GM19438 (cell line): Measurements from ENCODE around the gene MFAP4.

Experiments
- ATAC-seq: cut with Tn5 transposase; IDR thresholded peaks from one replicate; pipeline ENCODE4 v1.9.1; 2021; ENCODE audit warnings: low read depth; ENCODE audit not compliant: unreplicated experiment

MFAP4 gene

DNA sequence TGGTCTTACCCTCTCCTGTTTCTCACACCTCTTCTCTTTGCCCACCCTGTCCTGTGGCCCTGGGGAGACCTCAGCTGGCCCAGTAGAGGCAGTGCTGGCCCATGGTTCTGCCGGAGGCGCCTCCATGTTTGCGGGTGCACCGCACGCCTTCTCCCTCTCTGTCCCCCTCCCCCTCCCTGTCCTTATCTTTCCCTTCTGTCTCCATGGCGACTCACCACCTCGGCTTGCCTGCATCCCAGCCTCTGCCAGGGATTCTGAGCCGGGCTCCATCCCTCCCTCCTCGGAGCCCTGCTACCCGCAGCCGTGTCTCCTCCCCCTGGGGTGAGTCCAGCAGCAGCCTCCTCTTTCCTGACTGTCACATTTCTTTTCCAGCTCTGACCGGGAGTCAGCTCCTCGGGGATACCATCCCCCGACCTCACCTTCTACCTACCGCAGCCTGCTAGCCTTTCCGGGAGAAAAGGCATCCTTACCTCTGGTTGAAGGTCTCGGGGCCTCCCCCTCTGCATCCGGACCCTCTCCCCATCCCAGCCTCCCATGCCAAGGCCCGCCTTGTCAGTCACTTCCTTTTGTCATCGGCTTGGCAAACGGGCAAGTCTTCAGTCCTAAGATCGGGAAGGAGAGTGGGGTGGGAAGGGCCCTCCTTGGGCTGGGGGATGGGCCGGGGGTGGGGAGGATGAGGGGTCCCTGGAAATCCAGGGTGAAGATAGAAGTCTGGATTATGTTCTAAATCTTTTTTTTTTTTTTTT, 24.1 kb upstream of the MFAP4 start, which contains the start of gene RNF112:
Gene RNF112 (plus strand): TSS at position 358 of the 746 bp plus-strand sequence. CDS start 177 bp downstream, at position 535.
- ATAC-seq, result no peak

GRCh38 chr17:19410091-19410490, 23.1 kb upstream of the MFAP4 start:
- ATAC-seq, result no peak

GRCh38 chr17:19409509-19409908, 22.5 kb upstream of the MFAP4 start:
- no peak for ATAC-seq

DNA sequence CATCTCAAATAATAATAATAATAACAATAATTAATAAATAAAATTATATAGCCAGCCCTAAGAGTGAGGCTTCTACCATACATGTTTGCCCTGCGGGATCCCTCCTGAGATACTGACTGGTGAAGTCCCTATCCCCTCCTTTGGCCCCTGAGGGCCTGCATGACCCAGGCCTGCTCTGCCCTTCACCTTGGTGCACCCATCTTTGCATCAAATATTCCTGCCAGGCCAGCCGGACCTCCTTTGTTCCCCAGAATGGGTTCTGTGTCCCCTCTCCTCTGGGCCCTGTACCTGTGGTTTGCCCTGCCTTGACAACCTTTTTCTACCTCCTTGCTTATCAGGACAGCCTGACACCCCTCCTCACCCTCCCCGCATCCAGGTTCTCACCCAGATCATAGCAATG, 22.1 kb upstream of the MFAP4 start:
- ATAC-seq, result no peak

GRCh38 chr17:19408346-19408710, 21.3 kb upstream of the MFAP4 start:
- ATAC-seq, result no peak

DNA sequence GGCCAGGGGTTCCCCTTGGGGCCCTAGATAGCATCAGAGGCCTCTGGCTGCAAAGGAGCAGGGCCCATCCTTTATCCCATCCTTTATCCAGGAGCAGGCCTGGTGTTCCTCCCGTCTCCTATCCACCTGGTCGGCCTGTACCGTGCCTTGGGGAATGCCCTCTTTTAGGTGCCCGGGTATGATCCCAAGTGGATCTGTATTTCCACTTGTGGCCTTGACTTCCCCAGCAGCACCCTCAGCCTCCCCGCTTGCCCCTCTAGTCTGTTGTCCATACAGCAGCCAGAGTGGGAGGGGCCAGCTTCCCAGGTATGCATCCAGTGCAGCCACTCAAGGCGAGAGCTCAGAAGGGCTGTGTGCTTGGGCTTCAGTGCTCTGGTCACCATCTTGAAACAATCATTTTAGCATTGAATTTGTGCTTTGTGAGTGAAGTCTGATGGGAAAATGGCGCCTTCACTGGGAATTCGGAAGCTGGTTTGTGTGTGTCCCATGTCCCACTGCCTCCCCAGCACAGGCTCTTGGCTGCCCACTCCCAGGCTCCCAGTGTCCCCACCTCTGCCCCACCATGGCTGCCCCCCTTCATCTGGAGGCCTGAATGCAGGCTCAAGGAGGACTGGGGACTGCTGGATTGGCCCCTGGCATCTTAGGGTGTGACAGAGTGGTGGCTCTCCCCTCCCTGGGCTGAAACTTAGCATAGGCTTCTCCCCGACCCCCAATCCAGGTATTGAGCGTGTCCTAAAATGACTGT, 20.8 kb upstream of the MFAP4 start:
- no peak for ATAC-seq

DNA sequence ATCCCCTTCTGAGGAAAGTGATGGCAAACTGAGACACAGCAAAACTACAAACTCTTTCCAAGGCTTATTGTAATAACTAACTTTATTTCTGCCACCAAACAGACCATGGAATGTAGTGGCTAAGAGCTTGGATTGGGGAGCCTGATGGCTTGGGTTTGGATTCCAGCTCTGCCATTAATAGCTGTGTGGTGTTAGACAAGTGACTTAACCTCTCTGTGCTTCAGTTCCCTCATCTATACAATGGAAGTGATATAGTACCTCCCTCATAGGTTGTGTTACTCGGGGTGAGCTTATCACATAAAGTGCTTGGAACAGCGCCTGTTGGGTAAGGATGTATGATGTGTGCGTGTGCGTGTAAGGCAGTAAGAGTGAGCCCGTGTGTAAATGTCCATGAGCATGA, 18.1 kb upstream of the MFAP4 start:
- ATAC-seq, result no peak

- ATAC-seq, result no peak
These were observed 17.3 kb upstream of the MFAP4 start for GRCh38 chr17:19404264-19404663.

DNA sequence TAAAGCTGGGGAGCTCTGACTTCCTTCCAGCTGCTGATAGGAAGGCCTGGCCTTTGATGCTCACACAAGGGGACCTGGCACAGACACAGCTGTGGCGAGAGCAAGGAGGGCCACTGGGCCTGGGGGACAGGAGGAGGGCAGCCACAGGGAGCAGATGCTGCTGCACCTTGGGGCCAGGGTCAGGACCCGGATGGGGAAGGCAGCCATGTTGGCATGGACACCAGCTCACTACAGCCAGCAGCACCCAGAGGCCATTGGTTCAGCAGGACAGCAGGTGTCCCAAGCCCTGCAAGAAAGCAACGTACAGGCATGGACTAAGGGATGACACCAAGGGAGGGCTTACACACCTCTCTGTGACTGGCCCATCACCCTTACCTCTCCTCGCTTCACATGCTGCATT, 16.0 kb upstream of the MFAP4 start:
- ATAC-seq, result no peak

GRCh38 chr17:19402171-19402570, 15.2 kb upstream of the MFAP4 start:
- ATAC-seq, result no peak

DNA sequence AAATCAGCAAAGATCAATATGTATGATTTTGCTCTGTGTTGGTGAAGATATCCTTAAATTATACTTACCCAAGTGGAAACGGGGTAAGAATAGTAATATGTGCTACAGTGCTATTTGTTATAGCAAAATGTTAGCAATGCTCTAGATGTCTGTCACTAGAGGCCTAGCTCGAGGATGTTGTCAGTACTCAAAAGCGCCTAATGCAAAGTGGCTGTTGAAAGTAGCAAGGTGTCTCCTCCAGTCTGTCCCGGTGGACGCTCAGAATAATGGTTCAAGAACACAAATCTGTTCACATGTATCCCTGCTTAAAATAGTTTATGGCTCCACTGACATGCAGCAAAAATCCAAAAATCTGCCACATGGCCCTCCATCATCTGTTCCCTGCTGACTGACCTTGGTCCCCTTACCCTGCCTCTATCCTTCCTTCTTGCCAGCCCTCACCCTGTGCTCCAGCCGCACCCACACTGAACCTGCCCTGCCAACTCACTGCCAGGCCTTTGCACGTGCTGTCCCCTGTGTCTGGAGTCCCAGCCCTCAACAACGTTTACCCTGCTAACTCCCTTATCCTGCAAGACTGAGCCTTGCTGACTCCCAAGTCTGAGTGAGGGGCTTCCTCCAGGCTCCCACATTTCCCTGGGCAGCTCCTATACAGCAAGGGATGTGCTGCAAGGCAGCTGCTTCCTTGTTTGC, 14.5 kb upstream of the MFAP4 start:
- no peak for ATAC-seq

DNA sequence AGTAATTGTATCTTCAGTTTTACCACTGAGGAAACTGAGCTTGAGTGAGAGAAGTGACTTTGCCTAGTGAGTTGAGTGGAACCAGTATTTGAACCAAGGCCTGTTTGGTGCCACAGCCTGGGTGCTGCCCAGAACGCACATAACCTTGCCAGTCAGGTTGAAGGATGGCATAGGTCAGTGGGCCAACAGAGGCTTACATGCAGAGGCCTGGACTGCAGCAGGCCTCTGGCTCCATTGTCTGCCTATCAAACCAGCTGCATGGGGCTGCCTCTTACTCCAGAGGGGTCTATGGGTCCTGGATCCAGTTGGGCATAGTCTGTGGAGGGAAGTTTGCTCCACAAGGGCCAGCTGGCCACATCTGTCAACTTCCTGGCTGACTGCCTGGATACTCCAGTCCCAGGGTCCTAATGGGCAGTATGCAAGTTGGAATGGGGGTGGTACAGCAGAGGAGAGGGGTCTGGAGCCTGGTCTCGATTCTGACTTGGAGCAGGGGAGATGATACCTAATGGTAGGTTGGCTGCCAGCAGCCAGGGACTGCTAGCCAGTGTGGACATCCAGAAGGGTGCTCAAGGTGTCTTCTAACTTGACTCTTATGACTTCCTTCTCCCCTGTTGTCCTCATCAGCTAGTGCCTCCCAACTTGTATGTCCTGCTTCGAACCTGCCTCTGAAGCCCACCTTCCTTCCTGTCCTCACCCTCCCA, 12.9 kb upstream of the MFAP4 start:
- no peak for ATAC-seq

DNA sequence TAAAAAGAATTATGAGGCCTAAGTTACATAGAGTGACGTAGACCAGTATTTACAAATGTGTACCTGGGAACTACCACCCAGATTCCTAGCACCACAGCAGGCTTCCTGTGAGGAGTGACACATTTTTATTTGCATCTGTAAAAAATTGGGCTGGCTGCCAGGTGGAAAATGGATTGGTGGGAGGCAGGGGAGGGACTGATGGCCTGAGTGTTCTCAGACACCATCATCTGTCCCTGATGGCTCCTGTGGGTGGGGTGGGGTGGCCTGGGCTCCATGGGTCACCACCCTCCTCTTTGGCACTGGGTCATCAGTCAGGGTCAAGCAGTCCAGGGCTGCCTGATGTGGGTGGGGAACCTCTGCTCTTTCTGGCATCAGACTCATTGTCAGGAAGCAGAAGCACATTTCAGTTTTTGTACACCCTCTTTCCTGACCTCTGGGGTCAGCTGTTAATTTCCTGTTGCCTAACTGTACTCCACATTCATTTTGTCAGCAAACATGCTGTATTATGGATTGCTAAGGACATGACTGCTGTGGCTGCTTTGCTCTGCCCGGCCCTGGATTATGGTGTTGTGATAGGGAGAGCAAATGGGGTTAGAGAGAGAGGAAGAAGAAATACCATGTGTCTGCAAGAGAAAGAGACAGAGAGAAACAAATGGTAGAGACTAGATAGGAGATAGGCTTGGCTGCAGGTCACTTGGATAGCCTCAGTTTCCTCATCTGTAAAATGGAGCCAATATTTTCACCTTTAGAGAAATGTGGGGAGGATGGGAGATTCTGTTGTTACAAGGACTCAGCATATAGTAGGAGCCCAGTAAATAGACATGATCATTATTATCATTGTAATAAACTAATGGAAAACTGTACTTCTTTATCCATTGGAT, 11.6 kb upstream of the MFAP4 start:
- no peak for ATAC-seq

- ATAC-seq, result no peak
These were observed 10.6 kb upstream of the MFAP4 start for GRCh38 chr17:19397556-19398041.

GRCh38 chr17:19392303-19392702, 5.3 kb upstream of the MFAP4 start:
- no peak for ATAC-seq

DNA sequence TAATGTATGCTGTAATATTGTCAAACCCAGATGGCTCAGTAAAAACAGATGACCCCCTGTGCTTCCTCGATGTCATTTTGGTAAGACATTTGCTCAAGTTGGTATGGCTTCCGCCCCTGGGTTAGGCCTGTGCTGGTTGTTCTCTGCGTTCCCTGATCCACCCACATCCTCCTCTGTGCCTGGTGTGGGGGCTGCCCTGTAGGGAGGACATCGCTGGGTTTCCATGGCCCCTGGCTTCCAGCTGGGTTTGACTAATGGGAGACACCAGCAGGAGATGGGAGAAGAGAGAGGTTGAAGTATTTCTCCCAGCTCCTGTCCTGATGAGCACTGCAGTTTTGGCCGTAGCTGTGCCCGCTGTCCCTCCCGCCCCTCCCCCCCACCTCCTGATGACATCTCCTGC, 4.4 kb upstream of the MFAP4 start:
- no peak for ATAC-seq

DNA sequence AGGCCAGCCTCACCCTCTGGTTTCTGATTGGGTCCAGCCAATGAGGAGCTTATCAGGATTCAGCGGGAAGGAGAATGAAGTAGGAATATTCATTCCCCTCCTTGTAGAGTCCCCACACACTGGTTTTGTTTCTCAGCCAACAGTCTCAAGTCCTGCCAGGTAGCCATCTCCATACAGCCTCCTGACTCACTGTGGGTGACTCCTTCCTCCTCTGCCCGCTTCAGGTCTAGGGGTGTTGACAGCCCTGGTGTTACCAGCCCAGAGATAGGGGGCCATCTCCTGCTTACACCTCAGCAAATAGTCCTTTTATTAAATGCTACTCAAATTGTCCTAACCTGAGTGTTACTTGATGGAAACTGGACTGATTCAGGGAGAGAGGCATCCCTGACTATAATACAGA, 4.0 kb upstream of the MFAP4 start:
- no peak for ATAC-seq

DNA sequence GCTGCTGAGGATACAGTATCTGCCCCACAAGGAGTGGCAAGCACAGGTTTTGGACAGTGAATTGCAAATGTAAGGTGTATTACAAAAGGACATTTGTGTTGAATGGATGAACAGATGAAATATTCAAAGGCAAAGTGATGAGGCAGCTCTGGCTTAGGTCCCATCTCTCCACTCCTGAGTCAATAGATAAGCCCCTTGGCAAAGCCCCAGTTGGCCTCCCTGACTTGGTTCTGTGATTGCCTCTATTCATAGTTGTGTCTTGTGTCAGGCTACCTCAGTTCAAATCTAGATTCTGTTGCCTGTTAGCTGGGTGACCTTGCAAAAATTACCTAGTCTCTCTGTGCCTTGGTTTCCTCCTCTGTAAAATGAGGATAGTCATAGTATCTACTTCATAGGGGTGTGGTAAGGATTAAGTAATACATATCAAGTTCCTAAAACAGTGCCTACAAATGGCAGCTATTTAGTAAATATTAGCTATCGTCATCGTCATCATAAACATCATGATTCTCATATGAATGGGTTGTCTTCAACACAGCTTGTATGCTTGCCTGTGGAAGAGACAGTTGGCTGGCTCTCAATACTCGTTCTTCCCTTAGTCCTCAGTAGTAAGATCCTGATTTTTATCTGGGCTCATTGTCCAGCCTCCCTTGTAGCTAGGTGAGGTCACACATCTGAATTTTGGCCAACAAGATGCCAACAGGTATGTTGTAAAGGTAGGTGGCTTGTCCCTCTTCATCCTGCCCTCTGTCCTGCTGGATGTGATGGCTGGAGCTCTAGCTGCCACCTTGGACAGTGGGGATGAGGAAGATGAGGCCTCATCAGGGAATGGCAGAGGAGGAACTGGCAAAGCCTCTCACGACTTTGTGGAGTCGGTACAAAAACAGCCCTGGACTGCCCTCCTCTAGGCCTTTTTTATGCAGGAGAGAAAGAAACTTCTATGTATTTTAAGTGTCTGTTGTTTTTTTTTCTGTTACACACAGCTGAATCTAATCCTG, 2.1 kb upstream of the MFAP4 start:
- no peak for ATAC-seq
